ENCODE measurements around the gene PARP11.
"Not testable (repeated sequence)": the region's sequence is repeated elsewhere in the genome, so short reads cannot be mapped to it uniquely, and the experiment has no call there.

The PARP11 gene

DNA sequence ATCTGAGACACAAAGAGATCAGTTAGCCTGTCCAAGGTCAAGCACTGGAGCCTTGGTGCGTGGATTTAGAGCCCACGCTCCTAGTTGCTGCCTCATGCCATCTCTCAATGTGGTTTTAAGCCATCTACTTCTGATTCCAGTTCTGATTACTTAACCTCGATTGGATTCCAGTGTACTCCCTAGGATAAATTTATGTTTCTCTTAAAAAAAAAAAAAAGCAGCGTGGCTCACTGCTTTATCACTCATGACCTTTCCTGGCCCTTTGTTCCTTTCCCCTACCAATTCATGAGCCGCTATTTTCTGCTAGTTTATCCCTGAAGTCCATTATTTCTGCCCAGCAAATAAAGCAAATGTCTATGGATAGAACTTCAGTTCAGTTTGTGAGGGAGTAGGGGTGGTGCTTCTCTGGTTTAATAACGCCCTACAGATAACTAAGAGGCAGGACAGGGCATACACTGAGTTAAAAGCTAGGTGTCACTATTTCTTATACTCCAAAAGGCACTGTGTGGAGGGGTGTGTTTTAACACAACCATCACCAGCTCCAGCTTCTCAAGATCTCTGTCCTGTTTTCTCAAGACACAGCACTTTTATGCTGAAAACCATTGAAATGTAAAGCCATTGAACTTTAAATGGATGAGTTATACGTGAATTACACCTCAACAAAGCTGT, 9.8 kb upstream of the PARP11 start:
- no peak for DNase-seq (ENCODE audit: low spot score)

DNA sequence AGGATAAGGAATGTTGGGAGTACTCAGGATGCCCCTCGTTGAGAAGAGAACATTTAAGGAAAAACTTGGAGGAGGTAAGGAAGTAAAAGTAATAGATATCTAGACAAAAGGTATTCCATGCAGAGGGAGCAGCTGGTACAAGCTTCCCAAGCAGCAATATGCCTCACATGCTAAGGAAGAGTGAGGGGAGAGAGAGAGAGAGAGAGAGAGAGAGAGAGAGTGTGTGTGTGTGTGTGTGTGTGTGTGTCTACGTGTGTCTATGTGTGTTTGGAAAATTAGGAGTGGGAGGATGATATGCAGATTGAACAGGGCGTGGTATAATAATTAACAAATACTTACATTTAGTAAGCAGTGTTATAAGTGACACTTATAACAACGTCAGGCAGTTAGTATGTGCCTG, 9.2 kb upstream of the PARP11 start:
- no peak for DNase-seq (ENCODE audit: low spot score)

DNA sequence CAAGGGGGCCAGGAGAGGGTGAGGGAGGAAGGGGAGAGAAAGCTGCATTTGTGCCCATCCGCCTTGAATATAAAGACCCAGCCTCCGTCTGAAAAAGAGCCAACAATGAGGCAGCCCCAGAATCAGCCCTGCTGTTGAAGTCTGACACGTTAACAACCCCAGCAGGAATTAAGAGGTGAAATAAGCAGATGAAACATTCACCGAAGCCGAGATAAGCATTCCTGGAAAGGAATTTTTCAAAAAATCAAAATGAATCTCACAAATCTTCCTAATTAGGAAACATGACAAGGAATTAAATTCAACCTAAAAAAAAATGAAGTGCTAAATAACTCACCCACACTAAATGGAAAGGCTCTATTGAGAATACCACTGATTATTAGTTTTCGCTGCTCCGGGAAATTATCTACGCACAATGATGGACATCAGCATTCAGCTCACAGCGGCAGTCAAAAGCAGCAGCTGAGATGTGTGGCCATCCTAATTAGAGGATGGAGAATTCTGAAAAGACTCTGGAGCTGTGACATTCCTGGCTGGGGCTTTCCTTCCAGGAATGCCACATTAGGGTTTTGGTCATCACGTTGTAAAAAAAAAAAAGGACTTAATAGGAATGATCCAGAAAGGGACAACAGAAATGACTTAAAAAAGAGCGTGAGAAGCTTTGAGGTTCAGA, 8.2 kb upstream of the PARP11 start:
- no peak for DNase-seq (ENCODE audit: low spot score)

DNA sequence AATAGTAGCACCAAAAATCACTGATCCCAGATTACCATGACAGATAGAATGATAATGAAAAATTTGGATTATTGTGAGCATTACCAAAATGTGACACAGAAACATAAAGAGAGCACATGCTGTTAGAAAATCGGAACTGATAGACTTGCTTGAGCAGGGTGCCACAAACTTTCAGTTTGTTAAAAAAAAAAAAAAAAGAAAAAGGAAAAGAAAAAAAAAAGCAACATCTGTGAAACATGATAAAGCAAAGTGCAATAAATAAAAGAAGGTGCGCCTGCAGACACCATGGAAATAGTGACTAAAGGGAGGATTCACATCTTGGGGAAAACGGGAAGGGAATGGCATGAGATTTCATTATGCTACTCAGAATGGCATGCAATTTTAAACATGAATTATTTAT, 6.6 kb upstream of the PARP11 start:
- DNase-seq (ENCODE audit: low spot score) = no peak

DNA sequence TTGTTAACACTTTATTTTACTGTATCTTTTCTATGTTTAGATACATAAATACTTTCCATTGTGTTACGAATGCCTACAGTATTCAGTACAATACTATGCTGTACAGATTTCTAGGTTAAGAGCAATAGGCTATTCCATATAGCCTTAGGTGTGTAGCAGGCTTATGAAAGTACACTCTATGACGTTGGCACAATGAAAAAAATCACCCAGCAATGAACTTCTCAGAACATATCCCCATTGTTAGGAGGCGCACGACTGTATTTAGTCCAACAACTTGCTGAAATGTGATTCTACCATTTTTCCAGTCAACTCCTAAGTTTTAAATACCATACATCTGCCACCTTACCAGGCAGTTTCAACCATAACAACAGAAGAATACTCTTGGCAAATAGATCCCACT, 1.8 kb downstream of the PARP11 start:
- DNase-seq (ENCODE audit: low spot score) = no peak

DNA sequence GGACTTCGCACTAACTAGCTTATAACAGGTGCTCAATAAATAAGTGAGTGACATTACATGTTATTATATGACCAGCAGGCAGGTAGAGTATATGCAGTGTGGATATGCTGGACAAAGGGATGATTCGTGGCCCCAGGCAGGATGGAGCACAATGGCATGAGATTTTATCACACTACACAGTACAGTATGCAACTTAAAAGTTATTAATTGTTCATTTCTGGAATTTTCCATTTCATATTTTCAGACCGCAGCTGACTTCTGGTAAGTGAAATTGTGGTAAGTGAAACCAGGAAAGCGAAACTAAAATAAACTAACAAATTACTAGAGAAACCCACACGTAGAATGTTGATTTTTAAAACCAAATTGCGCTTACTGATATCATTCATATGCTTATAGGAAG, 3.3 kb downstream of the PARP11 start:
- no peak for DNase-seq (ENCODE audit: low spot score)

DNA sequence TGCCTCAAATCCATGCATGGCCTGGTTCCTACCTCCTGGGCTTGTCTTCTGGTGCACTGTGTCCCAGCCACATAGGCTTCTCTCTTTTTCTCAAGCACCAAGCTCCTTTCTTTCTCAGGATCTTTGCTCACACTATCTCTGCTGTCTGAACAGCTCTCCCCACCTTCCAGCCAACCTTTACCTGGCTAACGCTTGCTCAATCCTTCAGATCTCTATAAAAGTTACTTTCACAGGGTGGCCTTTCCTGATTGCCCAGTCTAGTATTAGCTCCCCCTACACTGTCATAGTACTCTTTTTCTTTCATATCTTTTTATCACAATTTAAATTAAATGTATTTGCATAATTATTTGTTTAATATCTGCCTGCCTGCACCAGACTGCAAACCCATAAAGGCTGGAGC, 3.8 kb downstream of the PARP11 start:
- DNase-seq (ENCODE audit: low spot score) = no peak

DNA sequence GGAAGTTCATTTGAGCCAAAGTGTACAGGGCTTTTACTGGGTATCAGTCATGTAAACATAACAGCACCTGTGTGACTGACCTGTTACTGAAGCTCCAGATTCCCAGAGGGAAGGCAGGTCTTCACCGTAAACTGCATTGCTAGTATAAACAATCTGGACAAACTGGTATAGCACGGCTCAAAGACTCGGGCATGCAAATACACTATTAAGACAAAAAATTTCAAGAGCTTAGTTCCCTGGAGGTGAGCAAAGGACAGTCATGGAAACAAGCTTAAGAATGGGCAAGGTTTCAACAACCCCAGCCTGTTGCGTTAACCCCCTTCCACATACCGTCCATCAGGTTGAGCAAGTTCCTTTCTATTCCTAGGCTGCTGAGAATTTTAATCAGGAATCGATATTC, 9.4 kb downstream of the PARP11 start:
- DNase-seq (ENCODE audit: low spot score) = no peak

DNA sequence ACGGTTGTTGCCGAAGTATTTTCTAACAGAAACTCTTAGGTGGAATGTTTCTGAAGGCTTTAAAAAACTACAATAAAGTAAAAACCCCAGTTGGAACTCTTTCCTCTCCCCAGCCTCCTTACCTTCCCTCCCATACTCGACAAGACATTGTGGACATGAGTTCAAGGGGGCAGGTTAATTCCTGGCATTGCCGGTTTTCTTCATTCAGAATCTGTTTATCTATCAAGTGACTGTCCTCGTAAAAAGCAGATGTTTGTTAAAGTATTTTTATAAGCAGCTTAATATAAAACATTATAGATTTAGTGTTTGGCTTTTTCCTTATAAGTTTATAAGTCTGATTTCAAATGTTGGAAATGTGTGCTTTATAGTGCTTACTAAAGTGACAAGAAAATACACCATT, 30.7 kb downstream of the PARP11 start:
- no peak for DNase-seq (ENCODE audit: low spot score)

DNA sequence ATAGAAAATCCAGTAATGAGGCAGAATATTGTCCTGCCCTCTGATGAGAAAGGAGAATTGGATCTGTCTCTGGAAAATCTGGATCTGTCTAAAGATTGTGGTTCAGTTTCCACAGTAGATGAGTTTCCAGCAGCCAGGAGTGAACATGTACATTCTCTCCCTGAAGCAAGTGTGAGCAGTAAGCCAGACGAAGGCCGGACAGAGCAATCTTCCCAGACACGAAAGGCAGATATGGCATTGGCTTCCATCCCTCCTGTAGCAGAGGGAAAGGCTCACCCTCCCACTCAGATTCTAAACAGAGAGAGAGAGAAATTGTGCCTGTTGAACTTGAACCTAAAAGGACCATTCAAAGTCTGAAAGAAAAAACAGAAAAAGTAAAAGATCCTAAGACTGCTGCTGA, 31.4 kb downstream of the PARP11 start:
- no peak for DNase-seq (ENCODE audit: low spot score)

DNA sequence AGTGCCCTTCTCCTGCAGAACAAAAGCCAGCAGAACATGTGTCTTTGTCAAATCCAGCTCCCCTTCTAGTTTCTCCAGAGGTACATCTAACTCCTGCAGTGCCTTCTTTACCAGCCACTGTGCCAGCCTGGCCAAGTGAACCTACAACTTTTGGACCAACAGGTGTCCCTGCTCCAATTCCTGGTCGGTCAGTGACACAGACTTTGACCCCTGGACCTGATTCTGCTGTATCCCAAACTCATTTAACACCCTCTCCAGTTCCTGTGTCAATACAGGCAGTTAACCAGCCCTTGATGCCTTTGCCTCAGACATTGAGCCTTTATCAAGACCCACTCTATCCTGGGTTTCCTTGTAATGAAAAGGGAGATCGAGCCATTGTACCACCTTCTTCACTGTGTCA, 32.4 kb downstream of the PARP11 start:
- not testable (repeated sequence) for DNase-seq (ENCODE audit: low spot score)

DNA sequence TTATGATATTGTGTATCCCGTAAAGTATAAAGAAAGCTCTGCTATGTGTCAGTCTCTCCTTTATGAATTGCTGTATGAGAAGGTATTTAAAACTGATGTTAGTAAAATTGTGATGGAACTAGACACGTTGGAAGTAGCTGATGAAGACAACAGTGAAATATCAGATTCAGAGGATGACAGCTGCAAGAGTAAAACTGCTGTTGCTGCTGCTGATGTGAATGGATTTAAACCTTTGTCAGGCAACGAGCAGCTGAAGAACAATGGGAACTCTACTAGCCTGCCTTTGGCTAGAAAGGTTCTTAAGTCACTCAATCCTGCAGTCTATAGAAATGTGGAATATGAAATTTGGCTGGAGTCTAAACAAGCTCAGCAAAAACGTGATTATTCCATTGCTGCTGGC, 33.5 kb downstream of the PARP11 start:
- not testable (repeated sequence) for DNase-seq (ENCODE audit: low spot score)

DNA sequence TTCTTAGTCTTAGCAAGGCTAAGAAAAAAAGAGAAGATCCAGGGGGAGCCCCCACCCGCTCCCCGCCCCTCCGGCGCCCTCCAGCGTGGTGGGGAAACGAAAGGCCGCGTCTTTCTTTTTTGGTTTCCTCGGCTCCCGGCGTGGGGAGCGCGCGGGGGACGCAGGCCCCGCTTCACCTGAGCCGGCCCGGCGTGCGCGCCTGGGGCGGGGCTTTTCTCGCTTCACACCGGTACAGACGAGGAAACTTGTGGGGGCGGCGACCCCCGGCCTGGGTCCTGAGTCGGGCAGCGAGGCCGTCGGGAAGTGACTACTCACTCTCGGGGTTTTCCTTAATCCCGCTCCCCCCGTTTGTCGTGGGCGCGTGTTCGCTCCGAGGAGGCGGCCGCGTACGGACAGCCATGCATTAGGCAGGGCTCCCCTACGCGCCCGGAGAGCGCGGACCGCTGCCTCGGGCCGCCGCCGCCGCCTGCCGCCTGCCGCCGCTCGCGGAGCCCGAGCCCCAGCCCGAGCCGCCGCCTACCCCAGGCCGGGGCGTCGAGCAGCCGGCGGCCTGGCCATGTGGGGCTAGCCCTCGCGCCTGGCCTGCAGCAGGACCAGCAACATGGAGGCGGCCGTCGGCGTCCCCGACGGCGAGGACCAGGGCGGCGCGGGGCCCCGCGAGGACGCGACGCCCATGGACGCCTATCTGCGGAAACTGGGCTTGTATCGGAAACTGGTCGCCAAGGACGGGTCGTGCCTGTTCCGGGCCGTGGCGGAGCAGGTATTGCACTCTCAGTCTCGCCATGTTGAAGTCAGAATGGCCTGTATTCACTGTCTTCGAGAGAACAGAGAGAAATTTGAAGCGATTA, 34.3 kb downstream of the PARP11 start:
- DNase-seq (ENCODE audit: low spot score) = not testable (repeated sequence)

DNA sequence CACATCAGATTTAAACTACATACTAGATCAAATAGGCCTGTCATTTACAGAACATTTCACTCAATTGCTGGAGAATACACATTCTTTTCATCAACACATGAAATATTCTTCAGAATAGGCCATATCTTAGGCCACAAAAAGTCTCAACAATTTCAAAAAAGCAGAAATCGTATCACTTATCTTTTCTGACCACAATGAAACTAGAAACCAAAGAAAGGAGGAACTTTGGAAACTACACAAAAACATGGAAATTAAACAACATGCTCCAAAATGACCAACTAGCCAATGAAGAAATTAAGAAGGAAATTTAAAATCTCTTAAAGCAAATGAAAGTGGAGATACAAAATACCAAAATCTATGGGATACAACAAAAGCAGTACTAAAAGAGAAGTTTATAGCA, 35.1 kb downstream of the PARP11 start:
- DNase-seq (ENCODE audit: low spot score) = no peak

DNA sequence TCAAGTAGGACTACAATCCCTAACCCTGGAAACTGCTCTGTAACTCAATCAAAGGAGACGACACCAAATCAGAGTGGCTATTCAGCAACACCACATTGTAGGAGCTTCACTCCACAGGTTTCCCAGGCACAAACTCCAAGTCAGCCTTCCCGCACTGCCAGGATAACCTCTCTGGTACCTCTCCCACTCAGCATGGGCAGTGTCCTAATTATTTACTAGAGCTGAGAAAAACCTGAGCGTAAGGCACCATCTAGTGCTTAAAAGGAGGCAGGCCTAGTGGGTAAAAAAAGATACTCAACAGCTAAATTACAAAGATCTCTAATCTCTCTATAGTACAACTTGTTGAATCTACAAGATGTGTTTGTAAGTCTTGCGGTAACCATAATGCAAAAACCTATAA, 36.1 kb downstream of the PARP11 start:
- DNase-seq (ENCODE audit: low spot score) = no peak

DNA sequence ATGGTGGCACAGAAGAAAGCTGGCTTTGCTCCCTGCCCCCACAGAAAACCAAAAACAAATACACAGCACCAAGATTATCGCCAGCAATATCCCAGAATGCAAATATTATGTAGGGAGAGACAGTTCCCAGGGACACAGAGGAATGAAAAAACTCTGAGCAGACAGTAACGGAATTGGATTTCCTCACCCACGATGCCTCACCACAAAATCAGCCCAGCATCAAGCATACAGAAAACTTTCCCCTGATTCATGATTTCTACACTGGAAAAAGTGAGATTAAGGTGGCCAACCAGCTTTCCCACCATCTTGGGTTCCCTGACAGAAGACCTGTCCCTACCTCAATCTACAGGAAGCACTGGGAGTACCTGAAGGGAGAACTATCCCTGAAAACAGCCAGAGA, 36.6 kb downstream of the PARP11 start:
- DNase-seq (ENCODE audit: low spot score) = no peak

DNA sequence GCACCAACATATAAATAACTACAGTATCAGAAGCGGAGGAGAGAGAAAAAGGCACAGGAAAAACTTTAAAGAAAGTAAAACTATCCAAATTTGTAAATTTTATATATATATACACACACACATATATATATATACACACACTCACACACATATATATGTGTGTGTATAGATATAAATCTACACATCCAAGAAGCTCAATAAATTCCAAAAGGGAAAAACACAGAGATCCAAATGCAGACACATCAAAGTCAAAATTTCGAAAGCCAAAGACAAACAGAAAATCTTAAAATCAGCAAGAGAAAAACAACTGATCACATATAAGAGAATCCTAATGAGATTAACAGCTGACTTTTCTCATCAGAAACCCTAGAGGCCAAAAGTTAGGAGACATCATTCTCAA, 37.3 kb downstream of the PARP11 start:
- no peak for DNase-seq (ENCODE audit: low spot score)

DNA sequence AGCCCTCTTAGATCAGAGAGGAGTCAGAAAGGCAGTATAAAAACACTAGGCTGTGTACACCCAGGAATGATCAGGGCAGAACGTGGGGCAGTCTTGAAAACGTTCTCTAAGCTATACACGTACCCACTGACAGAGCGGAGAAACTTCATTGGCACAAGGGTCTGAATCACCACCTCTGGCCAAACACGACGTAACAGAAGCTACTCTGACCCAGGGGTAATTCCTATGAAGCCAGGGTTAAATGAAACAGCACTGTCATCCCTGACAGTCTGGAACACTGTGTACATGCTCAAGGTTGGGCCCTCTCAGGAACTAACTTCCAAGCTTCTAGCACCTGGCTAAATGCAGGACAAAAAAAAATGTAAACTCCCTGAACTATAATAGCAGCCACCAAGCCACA, 38.4 kb downstream of the PARP11 start:
- no peak for DNase-seq (ENCODE audit: low spot score)

DNA sequence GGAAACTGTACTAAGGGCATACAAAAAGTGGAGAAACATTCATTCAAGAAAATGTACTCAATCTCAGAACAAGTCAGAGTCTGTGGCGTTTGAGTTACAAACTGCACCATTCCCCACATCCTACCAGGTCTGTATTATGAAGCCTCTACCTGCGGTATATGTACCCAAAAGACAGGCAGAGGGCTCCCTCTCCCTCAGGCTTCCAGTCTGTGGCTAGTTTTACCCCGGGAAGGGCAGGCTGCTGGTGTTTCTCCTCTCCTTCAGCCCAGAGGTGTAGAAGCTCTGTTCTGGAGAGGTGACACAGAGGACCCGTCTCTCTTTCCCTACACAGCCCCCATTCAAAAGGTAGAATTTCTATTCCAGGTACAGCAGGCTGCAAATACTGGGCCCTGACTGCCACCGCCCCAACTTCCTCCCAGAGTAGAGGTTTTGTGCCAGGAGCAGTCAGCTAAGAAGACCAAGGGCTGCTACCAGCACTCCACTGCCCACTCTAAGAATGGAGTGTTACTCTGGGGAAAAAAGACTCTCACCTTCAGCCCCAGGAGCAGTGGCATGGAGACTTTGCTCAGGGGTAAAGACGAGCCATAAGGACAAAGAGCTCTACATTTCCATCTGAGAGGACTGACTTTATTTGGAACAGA, 39.4 kb downstream of the PARP11 start:
- DNase-seq (ENCODE audit: low spot score) = no peak

DNA sequence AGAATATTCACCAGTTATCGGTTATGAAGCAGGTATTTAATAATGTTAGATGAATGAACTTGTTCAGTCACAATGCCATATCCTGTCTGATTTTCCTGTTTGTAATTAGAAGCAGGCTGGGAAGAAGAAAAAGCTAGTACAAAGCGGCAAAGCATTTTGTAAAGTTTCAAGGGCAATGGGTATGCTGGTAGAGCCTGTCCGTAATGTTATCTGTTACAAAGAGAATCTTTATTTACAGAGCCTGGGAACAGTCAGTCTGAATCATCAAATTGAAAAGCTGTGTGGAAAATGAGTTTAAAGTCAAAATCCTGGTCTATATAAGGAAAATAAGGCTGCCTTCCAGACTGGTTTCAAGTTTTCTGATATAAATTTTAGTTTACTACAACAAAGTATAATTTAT, 40.5 kb downstream of the PARP11 start:
- no peak for DNase-seq (ENCODE audit: low spot score)

DNA sequence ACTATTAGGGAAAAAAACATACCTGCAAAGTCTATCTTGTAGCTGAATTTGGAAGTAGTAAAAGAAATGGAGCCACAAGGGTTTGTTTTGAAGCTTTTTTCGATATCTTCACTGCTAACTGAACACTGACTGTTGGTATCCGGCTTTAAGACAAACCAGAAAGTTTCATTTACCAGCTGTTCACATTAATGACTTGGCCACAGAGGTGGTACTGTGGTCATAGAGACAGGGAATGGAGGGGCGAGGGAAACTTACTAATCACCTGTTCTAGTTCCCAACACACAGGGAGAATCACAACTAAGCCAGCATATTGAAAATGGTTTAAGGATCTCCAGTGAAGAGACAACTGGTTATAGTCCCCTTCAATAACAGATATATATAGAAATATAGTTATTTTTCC, 44.3 kb downstream of the PARP11 start:
- no peak for DNase-seq (ENCODE audit: low spot score)

DNA sequence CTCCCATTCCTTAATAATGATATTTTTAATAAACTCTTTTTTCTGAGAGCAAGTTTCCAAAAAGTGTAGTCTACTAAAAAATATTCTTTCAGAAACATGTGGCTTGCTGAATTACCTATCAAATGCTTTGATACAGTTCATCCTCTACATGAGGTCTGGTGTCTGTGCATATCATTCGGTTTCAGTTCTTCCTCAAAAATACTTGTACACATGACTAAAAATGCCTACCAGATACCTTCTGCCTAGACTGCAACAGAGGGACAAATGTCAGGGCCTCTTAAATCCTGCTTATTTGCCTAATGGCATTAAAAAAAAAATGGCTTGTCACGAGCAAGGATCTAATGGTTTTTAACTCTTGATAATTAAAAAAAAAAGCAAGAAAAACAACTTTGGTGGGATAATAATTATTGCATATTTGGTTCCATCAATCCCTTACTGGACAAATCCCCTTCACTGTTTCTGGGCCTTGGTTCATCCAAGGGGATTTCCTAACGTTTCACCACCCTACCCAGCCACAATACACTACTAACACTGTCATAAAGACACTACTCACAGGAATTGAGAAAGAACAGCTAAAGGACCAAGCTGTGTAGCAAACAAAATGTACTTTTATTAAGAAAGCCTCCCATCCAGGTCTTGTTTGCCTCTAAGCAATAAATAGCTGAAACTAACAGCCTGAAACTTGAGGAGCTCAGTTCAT, 45.7 kb downstream of the PARP11 start:
- DNase-seq (ENCODE audit: low spot score) = no peak

Measured in AG08396 (cell line).